ENCODE data around the gene OMG.

OMG gene

DNA sequence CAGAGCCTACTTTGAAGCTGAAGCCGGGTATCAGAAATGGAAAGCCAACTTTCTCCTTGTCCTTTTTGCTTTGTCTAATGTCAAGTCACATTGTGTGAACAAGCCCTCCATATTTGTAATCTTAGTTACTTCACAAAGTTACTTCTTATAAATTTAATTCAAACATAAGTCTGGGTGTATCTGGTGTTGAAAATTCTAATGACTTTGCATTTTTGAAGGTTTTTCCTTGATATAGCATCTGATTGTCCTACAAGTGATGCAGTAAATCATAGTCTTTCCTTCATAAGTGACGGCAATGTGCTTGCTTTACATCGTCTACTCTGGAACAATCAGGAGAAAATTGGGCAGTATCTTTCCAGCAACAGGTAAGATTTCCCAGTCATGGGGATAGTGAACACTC is 36.9 kb downstream of the OMG start:
- Histone ChIP-seq H3K9me3 (ENCODE audit: control insufficient read depth in 1 of 2, low read length in 2 of 2) (no peaks in the 10 kb centered on the region), H3K4me3 (ENCODE audit: low read depth in 1 of 2, low read length in 2 of 2) (no peak overlapping the region)

DNA sequence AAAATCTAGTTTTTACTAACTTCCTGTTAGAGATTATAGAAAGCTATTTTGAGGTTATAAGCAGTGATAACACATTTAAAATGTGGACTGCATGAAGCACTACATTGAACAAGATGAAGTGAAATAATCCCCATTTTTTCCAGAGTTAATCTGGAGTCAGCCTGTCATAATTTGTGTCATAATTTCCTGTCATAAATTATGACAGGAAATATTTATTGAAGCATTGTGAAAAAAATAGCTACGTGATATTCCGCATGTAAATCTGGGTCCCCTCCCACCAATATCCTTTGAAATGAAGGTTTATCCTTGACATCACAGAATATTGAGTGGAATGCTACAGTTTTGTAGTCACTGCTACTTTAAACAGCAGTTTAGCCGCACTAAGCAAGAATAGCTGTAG is 40.1 kb downstream of the OMG start:
- H3K4me1 ChIP-seq (ENCODE audit: control insufficient read depth in 1 of 2, insufficient read depth in 2 of 2, low read length in 2 of 2), result no peaks in the 10 kb centered on the region

More for the DNA sequence above, 36.9 kb downstream of the OMG start:
- Histone ChIP-seq H3K4me1 (ENCODE audit: control insufficient read depth in 1 of 2, insufficient read depth in 2 of 2, low read length in 2 of 2) (no peaks in the 10 kb centered on the region), H3K36me3 (ENCODE audit: control insufficient read depth in 1 of 2, insufficient read depth in 2 of 2, low read length in 2 of 2) (peaks cover 15 to 16% of the 10 kb centered on the region in 2 donors), H3K27ac (ENCODE audit: low read length) (no peak overlapping the region), H3K27me3 (ENCODE audit: low read depth, low read length) (no peaks in the 10 kb centered on the region)

DNA sequence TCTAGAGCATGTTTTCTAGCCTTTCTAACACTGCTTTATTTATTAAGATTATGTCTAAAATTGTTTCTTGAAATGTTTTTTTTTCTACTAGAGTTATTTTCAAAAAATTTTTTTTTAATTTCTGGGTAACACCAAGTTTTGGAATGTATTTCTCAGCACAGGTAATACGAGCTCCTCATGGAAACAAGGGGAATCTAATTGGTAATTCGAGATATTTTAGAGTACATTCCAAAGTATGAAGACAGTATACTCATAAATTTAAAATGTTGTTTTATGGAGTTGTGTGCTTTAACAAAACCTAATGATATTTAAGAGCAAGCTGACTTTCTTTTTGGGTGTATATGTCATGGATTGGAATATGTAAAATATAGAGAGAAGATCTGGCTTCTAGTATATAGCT is 42.4 kb downstream of the OMG start:
- no peak overlapping the region for H3K27ac ChIP-seq (ENCODE audit: low read length)
- H3K27me3 ChIP-seq (ENCODE audit: low read depth, low read length), result no peaks in the 10 kb centered on the region
- H3K4me3 ChIP-seq (ENCODE audit: low read depth in 1 of 2, low read length in 2 of 2), result no peak overlapping the region
- peaks cover 9 to 11% of the 10 kb centered on the region in 2 donors for H3K36me3 ChIP-seq (ENCODE audit: control insufficient read depth in 1 of 2, insufficient read depth in 2 of 2, low read length in 2 of 2)
- H3K9me3 ChIP-seq (ENCODE audit: control insufficient read depth in 1 of 2, low read length in 2 of 2), result no peaks in the 10 kb centered on the region
- H3K4me1 ChIP-seq (ENCODE audit: control insufficient read depth in 1 of 2, insufficient read depth in 2 of 2, low read length in 2 of 2), result peaks cover 0 to 4% of the 10 kb centered on the region in 2 donors

More for the DNA sequence above, 40.1 kb downstream of the OMG start:
- H3K36me3 ChIP-seq (ENCODE audit: control insufficient read depth in 1 of 2, insufficient read depth in 2 of 2, low read length in 2 of 2), result peaks cover 14 to 15% of the 10 kb centered on the region in 2 donors
- H3K27me3 ChIP-seq (ENCODE audit: low read depth, low read length), result no peaks in the 10 kb centered on the region
- no peak overlapping the region for H3K27ac ChIP-seq (ENCODE audit: low read length)
- no peak overlapping the region for H3K4me3 ChIP-seq (ENCODE audit: low read depth in 1 of 2, low read length in 2 of 2)
- H3K9me3 ChIP-seq (ENCODE audit: control insufficient read depth in 1 of 2, low read length in 2 of 2), result no peaks in the 10 kb centered on the region

- Histone ChIP-seq H3K27me3 (ENCODE audit: low read depth, low read length) (no peaks in the 10 kb centered on the region), H3K27ac (ENCODE audit: low read length) (no peak overlapping the region), H3K36me3 (ENCODE audit: control insufficient read depth in 1 of 2, insufficient read depth in 2 of 2, low read length in 2 of 2) (peaks cover 14 to 18% of the 10 kb centered on the region in 2 donors), H3K4me1 (ENCODE audit: control insufficient read depth in 1 of 2, insufficient read depth in 2 of 2, low read length in 2 of 2) (peaks cover 0 to 4% of the 10 kb centered on the region in 2 donors), H3K4me3 (ENCODE audit: low read depth in 1 of 2, low read length in 2 of 2) (no peak overlapping the region), H3K9me3 (ENCODE audit: control insufficient read depth in 1 of 2, low read length in 2 of 2) (no peaks in the 10 kb centered on the region)
Observed at GRCh38 chr17:31252741-31253140, 44.3 kb downstream of the OMG start.

- Histone ChIP-seq H3K4me3 (ENCODE audit: low read depth in 1 of 2, low read length in 2 of 2) (no peak overlapping the region), H3K27me3 (ENCODE audit: low read depth, low read length) (no peaks in the 10 kb centered on the region), H3K27ac (ENCODE audit: low read length) (no peak overlapping the region), H3K36me3 (ENCODE audit: control insufficient read depth in 1 of 2, insufficient read depth in 2 of 2, low read length in 2 of 2) (peaks cover 14 to 18% of the 10 kb centered on the region in 2 donors), H3K9me3 (ENCODE audit: control insufficient read depth in 1 of 2, low read length in 2 of 2) (no peaks in the 10 kb centered on the region), H3K4me1 (ENCODE audit: control insufficient read depth in 1 of 2, insufficient read depth in 2 of 2, low read length in 2 of 2) (peaks cover 0 to 4% of the 10 kb centered on the region in 2 donors)
Observed at GRCh38 chr17:31251970-31252328, 45.1 kb downstream of the OMG start.

DNA sequence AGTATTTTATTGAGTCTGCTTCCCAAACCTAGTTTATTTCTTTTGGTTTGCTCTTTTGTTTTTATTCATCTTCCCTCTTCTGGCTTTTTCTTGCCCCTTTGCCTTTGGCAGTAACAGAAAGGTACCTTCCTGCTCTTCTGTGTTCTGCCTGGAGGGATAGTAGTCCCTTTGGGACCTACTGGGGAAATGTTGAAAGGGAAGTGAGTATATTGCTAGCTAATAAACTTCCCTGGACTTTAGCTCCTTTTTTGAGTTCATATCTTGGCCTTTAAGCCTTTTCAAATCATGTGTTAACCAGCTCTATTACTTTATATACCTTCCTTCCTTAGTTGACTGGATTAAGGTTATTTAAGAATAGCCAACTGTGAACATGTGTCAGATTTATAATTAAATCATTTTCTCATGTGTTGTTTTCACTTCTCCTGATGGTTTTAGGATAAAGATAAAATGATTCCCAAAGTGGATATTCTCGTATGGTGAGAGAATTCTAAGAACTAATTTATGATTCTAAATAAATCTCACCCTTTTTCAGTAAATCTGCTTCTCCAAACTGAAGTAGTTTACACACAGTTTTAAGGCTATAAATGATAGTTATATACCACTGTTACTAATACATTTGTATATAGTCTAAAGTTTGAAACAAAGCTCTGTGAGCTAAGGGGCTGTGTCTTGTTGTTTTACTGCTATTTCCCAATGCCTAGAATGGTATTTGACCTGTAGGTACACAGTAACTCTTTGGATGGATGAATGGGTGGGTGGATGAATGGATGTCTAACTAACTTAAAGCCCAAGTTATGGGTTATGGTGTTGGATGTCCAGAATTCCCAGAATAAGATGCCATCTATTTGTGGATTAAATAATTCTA is 45.7 kb downstream of the OMG start:
- H3K4me3 ChIP-seq (ENCODE audit: low read depth in 1 of 2, low read length in 2 of 2), result no peak overlapping the region
- H3K9me3 ChIP-seq (ENCODE audit: control insufficient read depth in 1 of 2, low read length in 2 of 2), result no peaks in the 10 kb centered on the region
- H3K4me1 ChIP-seq (ENCODE audit: control insufficient read depth in 1 of 2, insufficient read depth in 2 of 2, low read length in 2 of 2), result peaks cover 0 to 4% of the 10 kb centered on the region in 2 donors
- H3K27me3 ChIP-seq (ENCODE audit: low read depth, low read length), result no peaks in the 10 kb centered on the region
- no peak overlapping the region for H3K27ac ChIP-seq (ENCODE audit: low read length)
- peaks cover 14 to 18% of the 10 kb centered on the region in 2 donors for H3K36me3 ChIP-seq (ENCODE audit: control insufficient read depth in 1 of 2, insufficient read depth in 2 of 2, low read length in 2 of 2)

DNA sequence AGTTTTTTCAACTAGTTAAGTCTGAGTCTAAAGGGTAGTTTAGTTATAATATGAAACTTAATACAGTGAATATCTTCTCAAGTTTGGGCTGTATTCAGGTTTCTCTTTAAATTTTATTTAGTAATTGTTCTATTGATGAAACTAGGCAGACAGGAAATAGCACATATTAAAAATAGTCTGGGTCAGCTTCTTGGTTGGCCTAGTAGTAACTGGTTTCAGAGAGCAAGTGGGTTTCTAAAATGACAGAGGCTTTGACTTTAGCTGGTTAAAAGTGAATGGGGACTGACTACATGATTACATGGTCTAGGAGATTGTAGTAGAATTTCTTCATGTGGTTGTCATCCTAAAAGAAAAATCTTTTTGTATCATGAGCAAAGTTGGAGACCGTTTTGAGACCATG is 46.8 kb downstream of the OMG start:
- no peaks in the 10 kb centered on the region for H3K27me3 ChIP-seq (ENCODE audit: low read depth, low read length)
- peaks cover 13 to 22% of the 10 kb centered on the region in 2 donors for H3K36me3 ChIP-seq (ENCODE audit: control insufficient read depth in 1 of 2, insufficient read depth in 2 of 2, low read length in 2 of 2)
- no peaks in the 10 kb centered on the region for H3K9me3 ChIP-seq (ENCODE audit: control insufficient read depth in 1 of 2, low read length in 2 of 2)
- H3K4me3 ChIP-seq (ENCODE audit: low read depth in 1 of 2, low read length in 2 of 2), result no peak overlapping the region
- no peak overlapping the region for H3K27ac ChIP-seq (ENCODE audit: low read length)
- peaks cover 0 to 4% of the 10 kb centered on the region in 2 donors for H3K4me1 ChIP-seq (ENCODE audit: control insufficient read depth in 1 of 2, insufficient read depth in 2 of 2, low read length in 2 of 2)

- Histone ChIP-seq H3K27ac (ENCODE audit: low read length) (no peak overlapping the region), H3K4me1 (ENCODE audit: control insufficient read depth in 1 of 2, insufficient read depth in 2 of 2, low read length in 2 of 2) (peaks cover 0 to 4% of the 10 kb centered on the region in 2 donors), H3K36me3 (ENCODE audit: control insufficient read depth in 1 of 2, insufficient read depth in 2 of 2, low read length in 2 of 2) (peaks cover 9 to 26% of the 10 kb centered on the region in 2 donors), H3K4me3 (ENCODE audit: low read depth in 1 of 2, low read length in 2 of 2) (no peak overlapping the region), H3K27me3 (ENCODE audit: low read depth, low read length) (no peaks in the 10 kb centered on the region), H3K9me3 (ENCODE audit: control insufficient read depth in 1 of 2, low read length in 2 of 2) (no peaks in the 10 kb centered on the region)
Observed at GRCh38 chr17:31249835-31250141, 47.3 kb downstream of the OMG start.

- Histone ChIP-seq H3K9me3 (ENCODE audit: control insufficient read depth in 1 of 2, low read length in 2 of 2) (no peaks in the 10 kb centered on the region), H3K27me3 (ENCODE audit: low read depth, low read length) (no peaks in the 10 kb centered on the region), H3K27ac (ENCODE audit: low read length) (no peak overlapping the region), H3K4me1 (ENCODE audit: control insufficient read depth in 1 of 2, insufficient read depth in 2 of 2, low read length in 2 of 2) (peaks cover 0 to 4% of the 10 kb centered on the region in 2 donors), H3K36me3 (ENCODE audit: control insufficient read depth in 1 of 2, insufficient read depth in 2 of 2, low read length in 2 of 2) (peaks cover 9 to 32% of the 10 kb centered on the region in 2 donors), H3K4me3 (ENCODE audit: low read depth in 1 of 2, low read length in 2 of 2) (no peak overlapping the region)
Observed at GRCh38 chr17:31248986-31249834, 47.8 kb downstream of the OMG start.
